Activated naive CD8-positive, alpha-beta T cell treated with anti-CD3 and anti-CD28 coated beads for 36 hours (primary cell): ENCODE measurements around the gene BRINP3. TPM values are rescaled to one million over a fixed set of nuclear protein-coding genes. Genes with fewer than 3 reads are reported as not detected.

Source experiments
- DNase-seq: peaks from one replicate; pipeline ENCODE4 v3.0.0; 2021
- H3K27ac Mint-ChIP-seq: one replicate; pipeline ENCODE4 v1.8.0; 2022; ENCODE audit warnings: mild to moderate bottlenecking, moderate library complexity, mixed read lengths
- H3K27me3 Mint-ChIP-seq: one replicate; pipeline ENCODE4 v1.8.0; 2022; ENCODE audit warnings: mild to moderate bottlenecking, mixed read lengths
- H3K36me3 Mint-ChIP-seq: one replicate; pipeline ENCODE4 v1.8.0; 2021; ENCODE audit warnings: mild to moderate bottlenecking, mixed read lengths
- H3K4me1 Mint-ChIP-seq: one replicate; pipeline ENCODE4 v1.8.0; 2021; ENCODE audit warnings: mixed read lengths
- H3K4me3 Mint-ChIP-seq: one replicate; pipeline ENCODE4 v1.8.0; 2022; ENCODE audit warnings: mild to moderate bottlenecking, moderate library complexity, mixed read lengths
- H3K9me3 Mint-ChIP-seq: one replicate; pipeline ENCODE4 v1.8.0; 2022; ENCODE audit warnings: mixed read lengths
- total RNA-seq, 2 experiments: library from RNA; stranded (reverse); gene quantifications; one replicate each; pipeline ENCODE4 v1.2.3, GENCODE V29; 2021

The BRINP3 gene
- total RNA-seq, 2 experiments from 2014 or later: not detected

GRCh38 chr1:190226006-190226405, 251.7 kb downstream of the BRINP3 start:
- Mint-ChIP-seq H3K36me3 (no peaks in the 10 kb centered on the region), H3K27me3 (no peaks in the 10 kb centered on the region), H3K4me3 (no peak overlapping the region), H3K27ac (no peak overlapping the region), H3K4me1 (no peaks in the 10 kb centered on the region), H3K9me3 (peaks cover 2% of the 10 kb centered on the region)
- no peak for DNase-seq

- Mint-ChIP-seq H3K4me3 (no peak overlapping the region), H3K9me3 (peaks cover 1% of the 10 kb centered on the region), H3K36me3 (no peaks in the 10 kb centered on the region), H3K27ac (no peak overlapping the region), H3K4me1 (no peaks in the 10 kb centered on the region), H3K27me3 (no peaks in the 10 kb centered on the region)
- no peak for DNase-seq
These were observed 265.2 kb downstream of the BRINP3 start for GRCh38 chr1:190212450-190212849.

DNA sequence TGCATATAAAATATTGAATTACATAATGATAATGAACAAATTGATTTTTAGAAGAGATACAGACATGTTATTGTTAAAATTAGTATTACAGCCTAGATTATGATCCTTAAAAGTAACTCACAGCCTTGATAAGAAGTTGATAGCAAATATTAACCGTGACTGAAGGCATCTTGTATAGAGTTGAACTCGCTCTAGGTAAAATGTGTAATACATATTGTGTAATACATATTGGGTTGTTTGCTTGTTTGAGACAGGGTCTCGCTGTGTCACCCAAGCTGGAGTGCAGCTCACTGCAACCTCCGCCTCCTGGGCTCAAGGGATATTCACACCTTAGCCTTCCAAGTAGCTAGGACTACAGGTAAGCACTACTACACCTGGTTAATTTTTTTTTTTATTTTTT, 269.9 kb downstream of the BRINP3 start:
- no peak for DNase-seq
- H3K27ac Mint-ChIP-seq: no peak overlapping the region
- peaks cover under 1% of the 10 kb centered on the region for H3K9me3 Mint-ChIP-seq
- H3K4me1 Mint-ChIP-seq: no peaks in the 10 kb centered on the region
- no peak overlapping the region for H3K4me3 Mint-ChIP-seq
- no peaks in the 10 kb centered on the region for H3K27me3 Mint-ChIP-seq
- no peaks in the 10 kb centered on the region for H3K36me3 Mint-ChIP-seq

- H3K27me3 Mint-ChIP-seq: no peaks in the 10 kb centered on the region
- H3K27ac Mint-ChIP-seq: no peak overlapping the region
- H3K36me3 Mint-ChIP-seq: no peaks in the 10 kb centered on the region
- no peak for DNase-seq
- H3K4me3 Mint-ChIP-seq: no peak overlapping the region
- H3K9me3 Mint-ChIP-seq: peaks cover 3% of the 10 kb centered on the region
- H3K4me1 Mint-ChIP-seq: no peaks in the 10 kb centered on the region
These were observed 272.0 kb downstream of the BRINP3 start for GRCh38 chr1:190205713-190206112.

GRCh38 chr1:190196020-190196419, 281.6 kb downstream of the BRINP3 start:
- Mint-ChIP-seq H3K36me3 (peaks cover 1% of the 10 kb centered on the region), H3K4me1 (no peaks in the 10 kb centered on the region), H3K27ac (no peak overlapping the region), H3K27me3 (no peaks in the 10 kb centered on the region), H3K9me3 (peaks cover 3% of the 10 kb centered on the region), H3K4me3 (no peak overlapping the region)
- DNase-seq: no peak

GRCh38 chr1:190193508-190194115, 284.1 kb downstream of the BRINP3 start:
- H3K9me3 Mint-ChIP-seq: peaks cover 3% of the 10 kb centered on the region
- no peaks in the 10 kb centered on the region for H3K36me3 Mint-ChIP-seq
- no peak overlapping the region for H3K4me3 Mint-ChIP-seq
- no peaks in the 10 kb centered on the region for H3K27me3 Mint-ChIP-seq
- no peak overlapping the region for H3K27ac Mint-ChIP-seq
- no peaks in the 10 kb centered on the region for H3K4me1 Mint-ChIP-seq
- no peak for DNase-seq

GRCh38 chr1:190192627-190193026, 285.0 kb downstream of the BRINP3 start:
- Mint-ChIP-seq H3K4me1 (no peaks in the 10 kb centered on the region), H3K4me3 (no peak overlapping the region), H3K9me3 (peaks cover 3% of the 10 kb centered on the region), H3K27ac (no peak overlapping the region), H3K27me3 (no peaks in the 10 kb centered on the region), H3K36me3 (no peaks in the 10 kb centered on the region)
- no peak for DNase-seq

GRCh38 chr1:190183588-190183987, 294.1 kb downstream of the BRINP3 start:
- no peaks in the 10 kb centered on the region for H3K4me1 Mint-ChIP-seq
- H3K4me3 Mint-ChIP-seq: no peak overlapping the region
- H3K36me3 Mint-ChIP-seq: no peaks in the 10 kb centered on the region
- H3K27me3 Mint-ChIP-seq: no peaks in the 10 kb centered on the region
- H3K9me3 Mint-ChIP-seq: peaks cover 3% of the 10 kb centered on the region
- no peak for DNase-seq
- H3K27ac Mint-ChIP-seq: no peak overlapping the region

GRCh38 chr1:190179817-190180216, 297.8 kb downstream of the BRINP3 start:
- Mint-ChIP-seq H3K27me3 (no peaks in the 10 kb centered on the region), H3K36me3 (no peaks in the 10 kb centered on the region), H3K27ac (no peak overlapping the region), H3K9me3 (peaks cover 2% of the 10 kb centered on the region), H3K4me1 (no peaks in the 10 kb centered on the region), H3K4me3 (no peak overlapping the region)
- DNase-seq: no peak

DNA sequence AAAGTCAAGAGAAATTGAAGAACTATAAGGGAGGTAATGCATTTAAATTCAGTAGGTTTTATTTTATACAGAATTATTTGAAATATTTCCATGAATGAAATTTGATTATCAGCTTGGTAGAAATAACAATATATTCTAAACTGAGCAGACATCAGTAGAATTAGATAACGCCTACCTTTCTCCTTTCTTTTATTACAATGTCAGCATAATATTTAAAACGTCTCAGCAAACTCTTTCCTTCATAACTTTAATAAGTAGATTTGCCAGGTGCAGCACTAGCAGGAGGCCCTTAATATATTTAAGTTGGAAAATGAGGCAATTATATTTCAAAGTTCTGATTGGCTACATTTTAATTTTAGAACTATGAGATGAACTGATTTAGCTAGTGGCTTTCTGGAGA, 298.8 kb downstream of the BRINP3 start:
- Mint-ChIP-seq H3K4me3 (no peak overlapping the region), H3K4me1 (no peaks in the 10 kb centered on the region), H3K27me3 (no peaks in the 10 kb centered on the region), H3K27ac (no peak overlapping the region), H3K36me3 (no peaks in the 10 kb centered on the region), H3K9me3 (peaks cover 2% of the 10 kb centered on the region)
- DNase-seq: no peak

DNA sequence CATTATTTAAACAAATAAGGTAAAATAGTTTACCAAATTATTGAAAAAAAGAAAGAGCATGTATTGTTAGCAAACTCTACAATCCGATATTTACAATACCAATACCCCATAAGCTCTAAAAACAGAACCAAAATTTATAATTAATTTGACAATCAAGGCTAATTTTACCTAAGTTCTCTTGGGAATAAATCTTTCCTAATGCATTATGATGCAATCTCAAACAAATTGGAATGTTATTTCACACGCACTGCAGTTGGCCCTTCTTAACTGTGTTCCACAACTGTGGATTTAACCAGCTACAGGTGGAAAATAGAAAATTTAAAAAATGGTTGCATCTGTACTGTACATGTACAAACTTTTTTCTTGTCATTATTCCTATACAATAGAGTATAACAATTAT, 300.1 kb downstream of the BRINP3 start:
- H3K9me3 Mint-ChIP-seq: peaks cover 2% of the 10 kb centered on the region
- H3K27me3 Mint-ChIP-seq: no peaks in the 10 kb centered on the region
- H3K27ac Mint-ChIP-seq: no peak overlapping the region
- no peaks in the 10 kb centered on the region for H3K36me3 Mint-ChIP-seq
- DNase-seq: no peak
- no peak overlapping the region for H3K4me3 Mint-ChIP-seq
- H3K4me1 Mint-ChIP-seq: no peaks in the 10 kb centered on the region

GRCh38 chr1:190176776-190177175, 300.9 kb downstream of the BRINP3 start:
- H3K27me3 Mint-ChIP-seq: no peaks in the 10 kb centered on the region
- H3K4me3 Mint-ChIP-seq: no peak overlapping the region
- peaks cover 2% of the 10 kb centered on the region for H3K9me3 Mint-ChIP-seq
- no peak overlapping the region for H3K27ac Mint-ChIP-seq
- no peak for DNase-seq
- no peaks in the 10 kb centered on the region for H3K36me3 Mint-ChIP-seq
- no peaks in the 10 kb centered on the region for H3K4me1 Mint-ChIP-seq

- Mint-ChIP-seq H3K4me1 (no peaks in the 10 kb centered on the region), H3K27ac (no peak overlapping the region), H3K36me3 (no peaks in the 10 kb centered on the region), H3K9me3 (no peaks in the 10 kb centered on the region), H3K27me3 (no peaks in the 10 kb centered on the region), H3K4me3 (no peak overlapping the region)
- no peak for DNase-seq
These were observed 302.3 kb downstream of the BRINP3 start for GRCh38 chr1:190175320-190175719.

DNA sequence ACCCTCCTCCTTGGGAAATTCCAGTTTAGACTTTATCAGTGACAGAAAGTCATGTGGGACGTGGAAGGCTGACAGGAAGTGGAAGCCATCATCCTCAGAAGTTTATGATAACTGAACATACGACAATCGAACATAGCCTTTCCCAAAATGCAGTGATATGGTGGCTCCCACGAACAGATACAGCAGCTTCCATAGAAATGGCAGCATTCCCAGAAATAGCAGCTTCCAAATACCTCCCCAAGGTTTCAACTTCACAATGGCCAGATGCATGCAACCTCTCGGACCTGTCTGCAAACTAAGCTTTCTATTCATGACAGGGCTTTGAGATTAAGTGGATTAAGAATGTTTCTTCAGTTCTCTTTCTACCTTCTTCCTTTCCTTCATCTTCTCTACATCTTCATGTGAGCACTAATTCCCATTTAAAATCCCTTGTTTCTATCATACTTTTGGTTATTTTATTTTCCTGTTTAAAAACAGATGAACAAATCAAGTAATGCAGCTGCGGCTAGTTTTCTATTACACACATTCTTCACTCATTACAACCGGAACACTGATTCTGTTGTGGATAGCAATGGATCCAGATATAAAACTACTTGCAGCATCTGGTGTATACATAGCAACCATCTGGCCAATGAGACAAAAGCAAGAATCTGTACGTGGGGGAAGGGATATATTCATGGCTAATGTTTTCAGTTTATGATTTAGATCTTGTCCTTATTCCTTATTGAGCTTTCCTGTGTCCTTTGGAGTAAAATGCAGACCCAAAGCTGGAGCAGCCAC, 304.8 kb downstream of the BRINP3 start:
- no peak overlapping the region for H3K27ac Mint-ChIP-seq
- no peaks in the 10 kb centered on the region for H3K36me3 Mint-ChIP-seq
- no peak for DNase-seq
- no peaks in the 10 kb centered on the region for H3K27me3 Mint-ChIP-seq
- H3K4me3 Mint-ChIP-seq: no peak overlapping the region
- H3K9me3 Mint-ChIP-seq: no peaks in the 10 kb centered on the region
- H3K4me1 Mint-ChIP-seq: no peaks in the 10 kb centered on the region

DNA sequence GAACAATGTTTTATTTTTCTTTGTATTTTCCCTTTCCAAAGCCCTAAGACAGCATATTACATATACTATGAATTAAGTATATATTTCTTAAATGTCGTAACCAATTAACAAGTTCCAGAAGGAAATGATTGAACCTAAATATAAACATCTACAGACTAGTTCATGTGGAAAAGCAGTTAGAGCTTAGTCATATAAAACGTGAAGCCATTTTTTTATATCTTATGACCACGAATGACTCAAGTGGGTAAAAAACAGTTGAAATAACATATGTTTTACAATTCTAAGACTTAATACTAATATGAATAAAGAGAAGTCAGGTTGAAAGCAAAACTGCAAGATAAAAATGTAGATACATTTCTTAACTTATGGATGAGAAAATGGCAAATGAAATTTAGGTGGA, 307.3 kb downstream of the BRINP3 start:
- H3K36me3 Mint-ChIP-seq: no peaks in the 10 kb centered on the region
- H3K27ac Mint-ChIP-seq: no peak overlapping the region
- no peak for DNase-seq
- H3K9me3 Mint-ChIP-seq: peaks cover 5% of the 10 kb centered on the region
- no peaks in the 10 kb centered on the region for H3K4me1 Mint-ChIP-seq
- no peaks in the 10 kb centered on the region for H3K27me3 Mint-ChIP-seq
- no peak overlapping the region for H3K4me3 Mint-ChIP-seq
